ENCODE results near the gene TMC1.
A peak's percentile ranks its signal among the peaks of the same experiment; 100 is the strongest.
"Not testable (repeated sequence)": the region's sequence is repeated elsewhere in the genome, so short reads cannot be mapped to it uniquely, and the experiment has no call there.

Gene TMC1

DNA sequence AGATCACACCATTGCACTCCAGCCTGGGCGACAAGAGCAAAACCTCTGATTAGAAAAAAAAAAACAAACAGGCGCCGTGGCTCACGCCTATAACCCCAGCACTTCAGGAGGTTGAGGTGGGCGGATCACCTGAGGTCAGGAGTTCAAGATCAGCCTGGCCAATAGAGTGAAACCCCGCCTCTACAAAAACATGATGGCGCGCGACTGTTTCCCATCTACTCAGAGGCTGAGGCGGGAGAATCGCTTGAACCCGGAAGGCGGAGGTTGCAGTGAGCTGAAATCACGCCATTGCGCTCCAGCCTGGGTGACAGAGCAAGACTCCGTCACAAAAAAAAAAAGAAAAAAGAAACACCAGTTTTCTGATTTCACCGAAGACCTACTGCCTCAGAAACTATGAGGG lies at the start of gene TMC1:
Gene TMC1 (plus strand): TSS at position 193 of the 400 bp plus-strand sequence. CDS start 127,041 bp downstream, outside the sequence.
- not testable (repeated sequence) for DNase-seq (ENCODE audit: low read depth in 2 of 2)

DNA sequence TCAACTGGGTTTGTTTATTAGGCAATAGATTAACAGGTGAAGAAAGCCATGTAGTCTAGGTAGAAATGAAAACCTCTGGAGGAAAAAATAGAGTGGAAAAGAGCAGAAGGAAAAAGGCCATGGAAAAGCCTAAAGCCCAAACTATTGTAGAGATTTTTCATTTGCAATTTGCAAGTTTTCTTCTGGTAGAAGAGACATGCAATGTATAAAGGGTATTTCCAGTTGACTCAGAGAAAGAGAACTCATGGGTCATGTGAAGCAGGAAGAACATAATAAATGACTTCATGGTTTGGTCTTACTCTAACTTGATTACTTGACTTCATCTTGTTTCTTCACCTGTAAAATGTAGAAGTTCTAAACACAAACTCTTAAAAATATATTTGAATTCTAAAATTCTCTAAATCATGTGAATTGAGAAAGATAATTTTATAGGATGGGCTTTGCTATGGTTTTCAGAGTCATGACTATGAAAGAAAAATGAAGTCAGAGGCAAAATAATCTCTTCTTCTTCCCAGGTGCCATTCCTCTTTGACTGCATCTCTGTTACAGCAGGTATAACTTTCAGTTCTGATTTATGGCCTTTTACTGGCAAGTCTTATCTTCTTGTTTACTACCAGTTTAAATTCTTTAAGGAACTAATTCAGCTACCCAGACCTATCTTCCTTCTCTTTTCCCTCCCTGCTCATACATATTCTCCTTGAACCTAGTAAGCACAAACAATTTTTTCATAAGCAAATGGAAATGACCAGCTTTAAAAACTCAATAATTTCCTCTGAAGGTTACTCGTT lies 47.7 kb upstream of the TMC1 start:
- no peak for DNase-seq (ENCODE audit: low read depth in 2 of 2)

DNA sequence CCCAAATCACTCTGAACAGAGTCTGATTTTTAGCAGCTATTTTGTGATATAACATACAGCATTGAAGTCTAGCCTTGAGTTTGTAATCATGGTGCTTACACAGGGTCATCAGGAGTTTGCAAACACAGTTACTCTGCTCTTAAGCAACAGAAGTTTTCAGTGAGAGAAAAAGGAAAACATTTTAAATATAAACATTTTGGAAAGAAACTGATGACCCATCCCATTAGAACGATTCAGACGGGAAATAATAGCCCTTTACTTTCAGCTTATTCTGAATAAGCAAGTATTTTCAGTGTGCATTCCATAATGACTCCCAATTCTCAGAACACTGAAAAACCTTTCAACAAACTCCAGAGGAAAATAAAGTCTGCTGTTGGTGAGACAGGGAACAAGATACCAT lies 46.7 kb upstream of the TMC1 start:
- no peak for DNase-seq (ENCODE audit: low read depth in 2 of 2)

GRCh38 chr9:72476100-72476499 lies 45.3 kb upstream of the TMC1 start:
- no peak for DNase-seq (ENCODE audit: low read depth in 2 of 2)

DNA sequence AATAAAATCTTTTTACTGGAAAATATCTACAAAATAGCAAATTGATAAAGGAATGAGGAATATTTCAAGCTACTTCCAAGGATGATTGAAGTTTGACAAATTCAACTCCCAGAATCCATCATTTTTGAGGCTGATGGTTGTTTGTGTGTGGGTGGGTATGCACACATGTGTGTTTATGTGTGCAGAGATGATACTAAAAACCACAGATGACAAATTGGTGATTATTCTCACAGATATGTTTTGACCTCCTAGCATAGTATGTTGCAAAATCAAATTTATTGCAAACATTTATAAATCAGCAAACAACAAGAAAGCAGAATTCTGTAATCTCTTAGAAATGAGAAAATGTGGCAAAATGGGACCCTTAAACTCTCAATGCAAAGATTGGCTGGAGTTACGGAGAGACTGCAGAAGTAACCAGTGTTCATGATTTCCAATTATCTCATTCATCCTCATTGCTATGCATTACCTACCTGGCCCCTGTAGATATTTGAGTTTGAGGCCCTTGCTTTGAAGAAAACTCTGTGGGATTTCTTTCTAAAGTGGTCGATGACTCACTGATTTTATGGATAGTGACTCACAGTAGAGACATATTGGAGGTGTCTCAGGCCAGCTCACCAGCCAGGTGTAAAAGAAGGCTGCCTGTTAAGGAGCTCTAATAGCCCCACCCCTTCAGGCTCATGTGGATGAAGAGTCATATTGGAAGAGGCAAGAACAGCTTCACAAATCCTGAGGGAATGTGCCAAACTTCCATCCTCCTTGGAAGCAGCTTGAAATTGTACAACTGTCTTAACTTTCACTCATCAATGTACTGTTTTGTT lies 44.6 kb upstream of the TMC1 start:
- DNase-seq (ENCODE audit: low read depth in 2 of 2) = peak; percentile 2 to 11

DNA sequence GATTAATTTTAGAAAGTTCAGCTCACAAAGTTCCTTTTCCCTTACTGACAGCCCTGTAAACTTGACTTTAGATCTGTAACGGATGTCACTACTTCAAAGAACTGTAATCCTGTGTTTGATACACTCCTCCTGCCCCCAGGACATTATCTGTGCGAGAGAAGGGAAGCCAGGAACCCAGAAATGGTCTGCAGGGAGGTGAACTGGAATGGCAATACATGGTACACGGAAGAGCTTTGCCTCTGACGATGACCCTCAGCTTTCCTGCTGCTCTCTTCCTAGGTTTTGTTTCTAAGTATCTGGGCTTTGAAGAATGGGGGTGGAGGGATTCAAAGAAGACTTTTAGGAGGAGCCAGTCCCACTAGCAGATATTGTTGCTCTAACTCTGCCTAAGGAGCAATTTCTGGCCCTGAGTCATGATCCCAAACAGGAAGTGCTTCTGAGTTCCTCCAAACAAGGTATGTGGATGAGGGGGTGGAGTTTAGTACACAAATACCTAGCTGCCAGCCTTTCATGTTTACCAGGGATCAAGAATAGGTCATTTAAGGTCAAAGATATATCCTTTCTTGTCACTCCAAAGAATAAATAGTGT lies 43.4 kb upstream of the TMC1 start:
- DNase-seq (ENCODE audit: low read depth in 2 of 2) = no peak

- no peak for DNase-seq (ENCODE audit: low read depth in 2 of 2)
Observed at GRCh38 chr9:72478966-72479365, 42.4 kb upstream of the TMC1 start.

DNA sequence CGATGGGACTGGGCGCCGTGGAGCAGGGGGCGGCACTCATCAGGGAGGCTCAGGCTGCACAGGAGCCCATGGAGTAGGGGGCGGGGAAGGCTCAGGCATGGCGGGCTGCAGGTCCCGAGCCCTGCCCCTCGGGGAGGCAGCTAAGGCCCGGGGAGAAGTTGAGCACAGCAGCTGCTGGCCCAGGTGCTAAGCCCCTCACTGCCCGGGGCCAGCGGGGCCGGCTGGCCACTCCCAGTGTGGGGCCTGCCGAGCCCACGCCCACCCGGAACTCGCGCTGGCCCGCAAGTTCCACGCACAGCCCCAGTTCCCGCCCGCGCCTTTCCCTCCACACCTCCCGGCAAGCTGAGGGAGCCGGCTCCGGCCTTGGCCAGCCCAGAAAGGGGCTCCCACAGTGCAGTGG lies 41.1 kb upstream of the TMC1 start:
- not testable (repeated sequence) for DNase-seq (ENCODE audit: low read depth in 2 of 2)

GRCh38 chr9:72480921-72481320 lies 40.5 kb upstream of the TMC1 start:
- DNase-seq (ENCODE audit: low read depth in 2 of 2) = no peak

DNA sequence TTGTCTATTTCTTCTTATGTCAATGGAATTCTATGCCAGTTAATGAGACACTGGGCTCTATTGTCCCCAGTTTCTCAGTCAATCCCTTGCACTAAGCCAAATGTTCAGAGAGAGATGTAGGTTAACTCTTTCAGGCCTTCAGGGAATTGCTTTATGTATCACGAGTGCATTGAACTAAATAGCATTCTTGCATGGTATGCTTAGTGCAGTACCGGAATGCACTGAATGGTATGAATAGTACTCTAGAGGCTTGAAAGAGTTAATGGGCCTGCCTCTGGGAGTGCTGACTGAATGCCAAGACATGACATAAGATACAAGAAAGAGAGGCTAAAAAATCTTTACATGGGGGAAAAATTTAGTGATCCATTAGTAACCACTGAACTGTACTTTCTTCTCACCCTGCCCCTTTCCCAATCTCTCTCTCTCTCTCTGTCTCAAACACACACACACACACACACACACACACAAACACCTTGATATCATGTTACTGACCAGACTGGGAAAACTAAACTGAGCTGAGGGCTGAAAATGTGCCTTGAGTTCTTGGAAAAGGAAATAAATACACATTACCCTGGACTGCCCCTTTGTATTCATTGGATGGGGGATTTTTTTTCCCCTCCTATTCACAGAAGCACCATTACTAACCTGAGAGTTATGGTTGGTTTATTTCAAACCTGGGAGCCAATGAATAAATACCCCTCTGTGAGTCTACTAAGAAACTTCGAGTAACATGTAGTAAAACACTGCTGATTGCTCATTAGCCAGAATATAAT lies 35.4 kb upstream of the TMC1 start:
- no peak for DNase-seq (ENCODE audit: low read depth in 2 of 2)

DNA sequence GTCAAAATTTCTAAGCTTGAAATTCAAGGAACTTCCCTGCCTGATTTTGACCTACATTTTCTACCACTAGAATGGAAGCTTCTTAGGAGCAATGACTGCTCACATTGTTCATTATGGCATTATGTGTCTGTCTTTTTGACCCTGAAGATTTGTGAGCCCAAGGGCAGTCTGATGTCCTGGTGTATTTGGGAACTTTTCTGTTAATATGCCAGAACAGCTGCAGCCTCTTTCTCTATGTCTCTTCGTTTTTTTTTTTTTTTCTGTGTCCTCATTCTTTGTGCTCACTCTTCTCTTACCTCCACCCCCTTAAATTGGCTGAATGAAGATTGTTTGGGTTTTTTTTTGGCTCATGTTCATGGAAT lies 34.8 kb upstream of the TMC1 start:
- DNase-seq (ENCODE audit: low read depth in 2 of 2) = no peak

DNA sequence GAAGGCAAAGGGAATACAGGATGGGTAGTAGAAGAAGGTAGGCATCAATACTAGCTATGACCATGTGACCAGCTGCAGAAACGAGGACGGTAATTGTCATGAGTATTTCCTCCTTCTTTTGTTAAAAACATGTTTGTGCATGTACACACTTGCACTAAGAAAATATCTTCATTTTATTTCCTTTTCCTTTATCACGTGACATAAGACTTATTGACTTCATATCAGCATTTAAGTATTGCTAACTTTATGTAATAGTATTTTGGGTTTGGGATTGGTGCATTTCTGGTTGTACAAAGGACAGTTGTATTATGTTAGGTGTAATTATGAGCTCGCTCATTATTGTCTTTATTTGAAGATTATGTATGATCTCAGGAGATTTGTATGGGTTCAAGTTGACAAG lies 33.7 kb upstream of the TMC1 start:
- not testable (repeated sequence) for DNase-seq (ENCODE audit: low read depth in 2 of 2)

- DNase-seq (ENCODE audit: low read depth in 2 of 2) = no peak
Observed at GRCh38 chr9:72489986-72490385, 31.4 kb upstream of the TMC1 start.

GRCh38 chr9:72491242-72491641 lies 30.2 kb upstream of the TMC1 start:
- DNase-seq (ENCODE audit: low read depth in 2 of 2) = no peak

- DNase-seq (ENCODE audit: low read depth in 2 of 2) = no peak
Observed at GRCh38 chr9:72494051-72494450, 27.4 kb upstream of the TMC1 start.

GRCh38 chr9:72497447-72498046 lies 23.9 kb upstream of the TMC1 start:
- DNase-seq (ENCODE audit: low read depth in 2 of 2) = no peak

DNA sequence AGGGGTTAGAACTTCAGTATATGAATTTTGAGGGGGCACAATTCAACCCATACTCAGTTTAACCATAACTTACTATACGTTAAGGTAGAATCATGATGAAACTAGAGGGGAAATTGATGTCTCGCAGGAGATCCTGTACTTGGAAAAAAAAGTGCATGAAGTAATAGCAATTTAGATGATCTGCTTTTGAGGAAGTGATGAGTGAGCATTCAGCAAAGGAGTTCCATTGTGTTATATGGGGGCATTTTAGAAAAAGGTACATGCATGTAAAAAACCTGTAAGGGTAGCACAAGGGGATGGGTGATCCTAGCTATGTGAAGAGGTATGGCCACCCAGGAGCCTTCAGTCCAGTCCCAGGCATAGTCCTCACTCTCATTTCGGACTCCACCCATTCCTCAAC lies 14.8 kb upstream of the TMC1 start:
- DNase-seq (ENCODE audit: low read depth in 2 of 2) = no peak

DNA sequence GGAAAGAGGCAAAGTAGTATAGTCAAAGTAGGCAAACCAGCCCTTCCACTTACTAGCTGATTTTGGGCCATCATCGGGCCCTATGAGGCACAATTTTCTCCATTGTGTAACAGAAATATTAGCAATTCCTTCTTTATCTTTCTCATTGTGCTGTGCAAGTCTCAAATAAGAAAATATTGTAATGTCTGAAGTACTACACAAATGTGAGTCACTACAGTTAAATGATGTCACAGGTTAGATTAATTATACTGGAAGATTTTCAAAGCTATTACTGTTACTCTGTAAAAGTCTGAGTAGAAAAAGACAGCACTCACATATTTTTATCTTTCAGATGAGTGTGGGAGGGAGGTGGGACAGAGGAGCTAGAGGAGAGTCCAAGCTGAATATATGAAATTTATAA lies 12.4 kb upstream of the TMC1 start:
- no peak for DNase-seq (ENCODE audit: low read depth in 2 of 2)

DNA sequence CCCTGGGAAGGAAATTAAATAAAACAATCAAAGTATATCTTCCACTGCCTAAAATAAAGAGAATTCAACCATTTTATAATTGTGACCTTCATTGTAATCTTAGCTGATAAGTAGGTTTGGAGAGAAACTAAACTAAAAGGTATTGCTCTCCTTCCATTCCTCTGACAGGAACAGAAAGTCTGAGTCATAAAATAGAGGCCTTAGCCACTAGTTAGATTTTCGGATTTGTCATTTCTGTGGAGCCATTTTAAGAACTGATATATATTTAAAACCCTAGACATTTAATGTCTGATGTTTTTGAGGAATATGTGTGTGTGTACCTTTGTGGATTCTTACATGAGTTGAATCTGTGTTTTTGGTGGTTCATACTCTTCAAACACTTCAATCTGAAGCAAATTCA lies 11.8 kb upstream of the TMC1 start:
- DNase-seq (ENCODE audit: low read depth in 2 of 2) = no peak

GRCh38 chr9:72521011-72521410 lies 397 bp upstream of the TMC1 start:
- not testable (repeated sequence) for DNase-seq (ENCODE audit: low read depth in 2 of 2)

DNA sequence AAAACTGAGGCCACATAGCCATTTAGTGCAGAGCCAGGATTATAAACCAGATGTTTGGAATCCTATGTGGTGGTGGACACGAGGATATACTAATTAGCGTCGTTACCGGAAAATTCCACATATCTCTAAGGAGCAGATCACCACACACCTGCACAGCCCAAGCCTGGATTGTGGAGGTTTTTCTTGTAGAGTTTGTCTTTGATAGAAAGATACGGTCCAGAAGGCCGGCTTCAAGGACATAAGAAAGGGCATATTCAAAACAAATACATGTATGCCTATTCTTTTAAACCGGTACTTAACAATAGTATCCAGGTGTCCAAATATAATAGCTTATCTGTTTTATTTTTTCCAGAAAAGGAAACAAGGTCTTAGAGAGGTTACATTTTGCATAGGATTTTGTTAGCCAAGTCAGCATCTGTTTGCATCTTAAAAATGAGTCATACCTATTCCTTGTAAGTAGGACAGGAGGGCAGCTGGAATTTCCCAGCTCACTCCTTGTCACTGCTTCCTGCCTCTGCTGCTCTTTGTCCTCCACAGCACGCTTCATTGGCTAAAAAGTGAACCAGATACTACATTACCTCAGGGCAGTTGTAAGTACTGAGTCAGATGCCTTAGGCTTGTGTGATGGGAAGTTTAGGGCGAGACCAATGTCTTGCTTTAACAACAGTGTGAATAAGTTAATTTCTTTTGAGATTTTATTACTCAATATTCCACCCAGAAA lies 3.6 kb downstream of the TMC1 start:
- DNase-seq (ENCODE audit: low read depth in 2 of 2) = no peak

Data from stimulated activated CD8-positive, alpha-beta memory T cell treated with anti-CD3 and anti-CD28 coated beads, Interleukin-2, amount 100 ng/mL, for 48 hours (primary cell).